SH-SY5Y (cell line): ENCODE results near the gene BRD4.

Source experiments
- GATA2 ChIP-seq: IDR thresholded peaks from 2 replicates; pipeline ENCODE4 v1.6.1; 2011; ENCODE audit warnings: mild to moderate bottlenecking, low read depth, low read length
- GATA3 ChIP-seq: IDR thresholded peaks from 2 replicates; pipeline ENCODE4 v1.6.1; 2011; ENCODE audit warnings: low read depth, mild to moderate bottlenecking, low read length, moderate library complexity

The BRD4 gene

GRCh38 chr19:15369594-15369891 is 37.2 kb upstream of the BRD4 start:
- TF ChIP-seq GATA2 (no peak), GATA3 (no peak)

GRCh38 chr19:15368798-15369593 is 36.7 kb upstream of the BRD4 start:
- TF ChIP-seq GATA3 (no peak), GATA2 (no peak)

DNA sequence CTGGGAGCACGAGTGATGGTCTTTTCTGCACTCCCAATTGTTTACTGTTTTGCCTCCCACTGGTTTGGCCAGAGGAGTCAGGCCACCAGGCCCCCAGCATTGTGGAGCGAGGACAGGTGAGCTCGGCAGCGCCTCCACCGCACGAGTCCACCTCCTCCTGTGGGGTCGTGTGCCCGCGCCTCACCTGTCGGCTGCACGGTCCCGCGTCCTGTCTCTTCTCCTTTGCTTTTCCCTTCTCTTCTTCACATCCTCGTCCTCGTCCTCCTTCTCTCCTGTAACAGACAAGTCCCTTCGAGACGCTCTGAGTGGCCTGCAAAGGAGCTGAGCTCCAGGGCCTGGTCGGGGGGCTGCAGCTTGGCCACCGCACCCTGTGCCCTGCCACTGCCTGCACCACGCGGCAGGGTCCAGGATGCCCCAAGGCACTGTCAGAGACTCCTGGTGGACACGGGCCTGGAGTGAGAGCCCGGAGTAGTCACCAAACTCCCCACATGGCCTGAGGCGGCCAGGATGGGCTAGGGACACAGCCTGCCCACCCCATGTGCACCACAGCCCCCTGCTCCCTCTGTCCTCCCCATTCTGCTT is 35.8 kb upstream of the BRD4 start:
- TF ChIP-seq GATA3: no peak
- no peak for TF ChIP-seq GATA2

GRCh38 chr19:15367439-15367838 is 35.1 kb upstream of the BRD4 start:
- no peak for TF ChIP-seq GATA2
- no peak for TF ChIP-seq GATA3

DNA sequence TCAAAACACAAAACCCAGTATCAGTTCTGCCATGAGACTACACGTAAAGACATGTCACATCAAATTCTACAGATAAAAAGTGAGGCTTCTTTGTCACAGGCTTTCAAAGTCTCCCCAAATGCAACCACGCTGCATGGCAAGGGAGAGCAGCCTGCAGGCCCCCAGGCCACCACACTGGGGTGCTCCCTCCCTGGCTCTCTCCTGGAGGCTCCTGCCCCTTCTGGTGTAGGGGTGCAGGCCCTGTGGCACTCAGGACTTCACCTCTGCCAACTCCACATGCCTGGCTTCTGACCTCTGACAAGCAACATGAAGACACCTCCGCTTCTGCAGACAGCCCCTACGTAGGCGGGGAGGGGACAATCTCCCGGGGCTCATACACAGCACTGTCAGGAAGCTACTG is 32.9 kb upstream of the BRD4 start:
- TF ChIP-seq GATA2: no peak
- TF ChIP-seq GATA3: no peak

GRCh38 chr19:15358918-15359317 is 26.6 kb upstream of the BRD4 start:
- TF ChIP-seq GATA3 (no peak), GATA2 (no peak)

- TF ChIP-seq GATA3: no peak
- no peak for TF ChIP-seq GATA2
Measured at GRCh38 chr19:15357906-15358305, 25.6 kb upstream of the BRD4 start.

DNA sequence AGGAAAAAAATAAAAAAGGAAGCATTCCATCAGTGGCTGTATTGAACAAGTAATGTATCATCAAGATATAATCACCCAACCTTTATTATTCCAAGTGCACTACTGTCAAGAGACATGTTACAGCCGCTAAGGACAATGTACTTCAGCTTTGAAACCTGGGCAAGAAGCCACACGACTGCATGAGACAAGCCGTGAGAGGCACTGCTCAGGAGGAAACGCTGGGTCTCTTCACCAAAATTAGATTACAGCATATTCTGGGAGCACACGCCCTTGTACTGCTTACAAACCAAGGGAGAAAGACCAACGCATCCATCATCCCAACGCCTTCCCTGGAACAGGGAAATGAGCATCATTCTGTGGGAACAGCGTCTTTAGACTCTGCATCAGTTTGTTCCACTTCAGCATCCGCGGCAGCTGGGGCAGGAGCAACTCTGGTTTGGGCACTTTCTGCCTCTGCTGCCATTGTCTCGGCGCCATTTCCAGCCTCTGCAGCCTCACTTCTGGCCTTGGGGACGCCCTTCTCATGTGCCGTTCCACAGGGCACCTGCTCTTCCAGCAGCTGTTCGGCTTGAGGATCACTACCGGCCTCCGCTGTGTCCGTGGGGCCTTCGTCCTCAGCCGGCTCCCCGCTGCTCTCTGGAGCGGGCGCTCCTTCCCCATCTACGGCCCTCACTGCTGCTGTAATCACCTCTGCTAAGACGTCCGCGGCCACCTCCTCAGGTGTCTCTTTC is 22.4 kb upstream of the BRD4 start:
- TF ChIP-seq GATA3: no peak
- TF ChIP-seq GATA2: no peak

GRCh38 chr19:15353908-15354307 is 21.6 kb upstream of the BRD4 start:
- TF ChIP-seq GATA2 (no peak), GATA3 (no peak)

GRCh38 chr19:15340086-15340485 is 7.7 kb upstream of the BRD4 start:
- no peak for TF ChIP-seq GATA2
- no peak for TF ChIP-seq GATA3

DNA sequence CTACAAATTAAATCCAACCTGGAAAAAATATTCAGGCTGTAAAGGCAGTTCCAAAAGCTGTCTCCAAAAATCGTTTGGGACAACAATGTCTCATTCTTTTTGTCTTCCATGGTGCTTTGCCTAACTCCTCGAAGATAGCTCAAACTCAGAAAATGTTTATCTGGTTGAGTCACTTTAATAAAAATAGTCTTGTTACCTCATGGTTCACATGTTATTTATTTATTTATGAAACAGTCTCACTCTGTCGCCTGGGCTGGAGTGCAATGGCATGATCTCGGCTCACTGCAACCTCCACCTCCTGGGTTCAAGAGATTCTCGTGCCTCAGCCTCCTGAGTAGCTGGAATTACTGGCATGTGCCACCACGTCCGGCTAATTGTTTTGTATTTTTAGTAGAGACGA is 4.9 kb upstream of the BRD4 start:
- TF ChIP-seq GATA2: no peak
- TF ChIP-seq GATA3: no peak

DNA sequence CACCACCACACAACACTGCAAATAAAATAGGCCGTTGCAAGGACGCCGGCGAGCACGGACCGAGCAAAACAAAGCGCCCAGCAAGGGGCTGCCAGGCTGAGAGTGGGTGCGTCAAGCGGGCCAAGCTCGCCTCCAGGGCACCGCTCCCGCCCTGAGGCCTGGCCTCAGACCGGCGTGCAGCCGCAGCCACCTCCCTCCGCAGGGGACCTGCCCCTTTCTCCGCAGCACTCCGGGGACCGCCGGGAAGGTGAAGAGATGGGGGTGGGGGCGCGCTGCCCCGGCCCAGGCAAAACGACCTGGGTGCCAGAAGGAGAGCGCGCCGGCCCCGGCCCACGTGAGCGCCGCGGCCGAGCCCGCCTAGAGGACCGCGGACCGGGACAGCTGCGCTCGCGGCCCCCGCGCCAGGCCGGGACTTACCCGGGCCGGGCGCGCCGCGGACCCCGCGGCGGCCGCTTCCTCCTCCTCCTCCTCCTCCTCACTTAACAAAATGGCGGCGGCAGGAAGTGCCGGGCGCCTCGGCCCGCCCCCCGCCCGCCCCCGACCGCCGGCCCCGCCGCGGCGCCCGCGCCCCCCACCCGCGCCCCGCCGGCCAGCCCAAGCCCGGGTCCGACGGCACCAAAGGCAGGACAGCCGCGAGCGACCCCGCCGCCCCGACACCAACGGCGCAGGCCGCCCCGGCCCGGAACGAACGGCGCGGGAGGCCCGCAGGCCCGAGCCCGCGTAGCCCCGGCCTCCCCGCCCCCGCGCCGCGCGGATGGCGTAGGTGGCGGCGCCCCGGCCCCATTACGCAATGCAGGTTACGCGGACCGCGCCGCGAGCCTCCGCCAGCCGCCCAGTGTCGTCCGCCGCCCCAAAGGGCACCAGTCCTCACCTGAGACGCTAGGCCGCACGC is 674 bp downstream of the BRD4 start:
- no peak for TF ChIP-seq GATA2
- no peak for TF ChIP-seq GATA3

GRCh38 chr19:15330801-15331418 is 1.4 kb downstream of the BRD4 start:
- TF ChIP-seq GATA2 (no peak), GATA3 (no peak)

GRCh38 chr19:15328312-15328711 is 4.0 kb downstream of the BRD4 start:
- TF ChIP-seq GATA2 (no peak), GATA3 (no peak)
